PC-3 (cell line): ENCODE data around the gene ARID1A.

ENCODE experiments used
- CTCF ChIP-seq: fragments of 300-600 bp; sonication (generic); conservative IDR thresholded peaks from 2 replicates; pipeline ENCODE4 v1.5.1; 2017; ENCODE audit warnings: antibody characterized with exemption, low read depth, mild to moderate bottlenecking, low read length
- EZH2 ChIP-seq: fragments of 300-600 bp; sonication (generic); IDR thresholded peaks from one replicate; pipeline ENCODE4 v1.6.1; 2017; ENCODE audit warnings: antibody characterized with exemption, mild to moderate bottlenecking, low read length; ENCODE audit not compliant: unreplicated experiment
- EZH2phosphoT487 ChIP-seq: fragments of 300-600 bp; sonication (generic); IDR thresholded peaks from 2 replicates; pipeline ENCODE4 v1.6.1; 2018; ENCODE audit warnings: mild to moderate bottlenecking, antibody characterized with exemption, low read length, borderline replicate concordance

- TF ChIP-seq EZH2 (no peak), CTCF (no peak), EZH2phosphoT487 (no peak)
Measured at GRCh38 chr1:26697978-26698849, 2.4 kb downstream of the ARID1A start.
